GM12878 (cell line): Measurements from ENCODE around the gene MSLN. TPM values are rescaled to one million over a fixed set of nuclear protein-coding genes. Genes with fewer than 3 reads are reported as not detected.
A peak's percentile ranks its signal among the peaks of the same experiment; 100 is the strongest.

Experiments
- ATAC-seq: fragments of 200-7000 bp; cut with Tn5 transposase; 3 replicates; pipeline ENCODE4 v1.9.1; 2020; ENCODE audit warnings: mild to moderate bottlenecking, moderate library complexity
- BruUV-seq: library from RNA; stranded (reverse); fragments of 400-500 nt; replicated peaks from 2 replicates; lab custom pipeline; 2021; lab: Mats Ljungman, UMichigan
- CTCF ChIA-PET: fragments of 300-600 bp; sonication (Branson Sonifier 250); formaldehyde crosslinking; extraction: SDS; loops from one replicate; lab custom pipeline; 2021; ENCODE audit warnings: inconsistent platforms; lab: Yijun Ruan, JAX
- POLR2A ChIA-PET: fragments of 350-600 bp; formaldehyde crosslinking; extraction: SDS; loops from one replicate; lab custom pipeline; 2021; ENCODE audit warnings: inconsistent platforms; lab: Charles Lee
- RAD21 ChIA-PET: fragments of 300-600 bp; sonication (Branson Sonifier 250); formaldehyde crosslinking; loops from one replicate; lab custom pipeline; 2023; ENCODE audit warnings: antibody characterized with exemption; ENCODE audit not compliant: unreplicated experiment; lab: Charles Lee
- SMC1A ChIA-PET: fragments of 300-600 bp; sonication (Branson Sonifier 250); formaldehyde crosslinking; loops from one replicate; lab custom pipeline; 2023; ENCODE audit not compliant: unreplicated experiment, uncharacterized antibody; lab: Charles Lee
- DNase-seq: peaks from one replicate; pipeline ENCODE4 v3.0.0-alpha.2; 2011; ENCODE audit warnings: low read depth, low spot score
- FAIRE-seq: peaks from 3 replicates; lab custom pipeline; 2011; peaks lifted over from hg19 to GRCh38; lab: Jason Lieb, UNC
- H2AFZ ChIP-seq: 2 replicates; pipeline ENCODE4 v1.6.0; 2011; ENCODE audit warnings: low read depth, low read length, control low read depth; ENCODE audit not compliant: control insufficient read depth
- H3K27ac ChIP-seq: 2 replicates; pipeline ENCODE4 v1.5.1; 2011; ENCODE audit warnings: control low read depth; ENCODE audit not compliant: control insufficient read depth, insufficient read depth
- H3K27me3 ChIP-seq, 2 experiments: replicated peaks in 1 of 2; 2 replicates each; pipeline versions ENCODE4 v1.6.0 to v1.6.1; 2011; ENCODE audit warnings: low read length in 1 of 2; ENCODE audit not compliant: control insufficient read depth in 2 of 2, insufficient read depth in 2 of 2
- H3K36me3 ChIP-seq, 2 experiments: 2 replicates each; pipeline ENCODE4 v1.5.1; 2011; ENCODE audit warnings: low read length in 1 of 2; ENCODE audit not compliant: control insufficient read depth in 2 of 2, insufficient read depth in 2 of 2
- H3K4me1 ChIP-seq: 2 replicates; pipeline ENCODE4 v1.6.1; 2011; ENCODE audit warnings: mild to moderate bottlenecking, low read length, moderate library complexity, mixed read lengths; ENCODE audit not compliant: control insufficient read depth, insufficient read depth
- H3K4me2 ChIP-seq: 2 replicates; pipeline ENCODE4 v1.6.0; 2011; ENCODE audit warnings: control low read depth; ENCODE audit not compliant: control insufficient read depth, insufficient read depth
- H3K4me3 ChIP-seq: fragments of 200-600 bp; sonication (generic); 2 replicates; pipeline ENCODE4 v1.5.1; 2016
- H3K79me2 ChIP-seq: 2 replicates; pipeline ENCODE4 v1.6.0; 2011; ENCODE audit warnings: low read length; ENCODE audit not compliant: control insufficient read depth, insufficient read depth
- H3K9ac ChIP-seq: 2 replicates; pipeline ENCODE4 v1.8.0; 2011; ENCODE audit warnings: low read length, control low read depth, mixed read lengths; ENCODE audit not compliant: control insufficient read depth, insufficient read depth
- H3K9me3 ChIP-seq: replicated peaks from 3 replicates; pipeline ENCODE4 v1.5.1; 2011; ENCODE audit warnings: mild to moderate bottlenecking, low read length; ENCODE audit not compliant: control insufficient read depth, insufficient read depth
- H4K20me1 ChIP-seq: 2 replicates; pipeline ENCODE4 v1.6.0; 2011; ENCODE audit not compliant: control insufficient read depth, insufficient read depth
- BCL11A ChIP-seq: IDR thresholded peaks from 2 replicates; pipeline ENCODE4 v1.6.1; 2011; ENCODE audit warnings: low read depth, low read length
- BRCA1 ChIP-seq: IDR thresholded peaks from 2 replicates; pipeline ENCODE4 v1.6.1; 2011; ENCODE audit warnings: low read depth, low read length, improper control_type of control experiment
- CBFB ChIP-seq: IDR thresholded peaks from 2 replicates; pipeline ENCODE4 v1.6.1; 2016; ENCODE audit warnings: antibody characterized with exemption, low read depth
- CEBPZ ChIP-seq: fragments of 150-350 bp; IDR thresholded peaks from 2 replicates; pipeline ENCODE4 v1.6.1; 2016; ENCODE audit warnings: low read depth, low read length
- CREB1 ChIP-seq: IDR thresholded peaks from 2 replicates; pipeline ENCODE4 v1.6.1; 2012; ENCODE audit warnings: low read depth, mild to moderate bottlenecking, inconsistent platforms
- ESRRA ChIP-seq: IDR thresholded peaks from 2 replicates; pipeline ENCODE4 v1.6.1; 2012; ENCODE audit warnings: mild to moderate bottlenecking, low read length, improper control_type of control experiment
- ETV6 ChIP-seq, 2 experiments: fragments of 450-650 bp in 1 of 2; IDR thresholded peaks in 1 of 2; conservative IDR thresholded peaks in 1 of 2; 2 replicates each; pipeline ENCODE4 v1.6.1; 2014; ENCODE audit warnings: antibody characterized with exemption in 1 of 2, borderline replicate concordance in 1 of 2, low read depth in 1 of 2, mild to moderate bottlenecking in 1 of 2, moderate library complexity in 1 of 2
- FOXK2 ChIP-seq: fragments of 450-650 bp; IDR thresholded peaks from 2 replicates; pipeline ENCODE4 v1.6.1; 2017; ENCODE audit warnings: mild to moderate bottlenecking, moderate library complexity
- JUND ChIP-seq: IDR thresholded peaks from 2 replicates; pipeline ENCODE4 v1.6.1; 2012; ENCODE audit warnings: low read depth, mild to moderate bottlenecking, low read length, improper control_type of control experiment, moderate library complexity
- MTA2 ChIP-seq: fragments of 450-650 bp; IDR thresholded peaks from 2 replicates; pipeline ENCODE4 v1.6.1; 2016; ENCODE audit warnings: low read depth, mild to moderate bottlenecking, moderate library complexity
- POLR2AphosphoS5 ChIP-seq: IDR thresholded peaks from 2 replicates; pipeline ENCODE4 v1.6.1; 2011; ENCODE audit warnings: mild to moderate bottlenecking, low read length, inconsistent platforms
- TCF3 ChIP-seq: IDR thresholded peaks from 2 replicates; pipeline ENCODE4 v1.6.1; 2012; ENCODE audit warnings: low read depth, mild to moderate bottlenecking, low read length, borderline replicate concordance; ENCODE audit not compliant: insufficient read depth
- USF2 ChIP-seq: IDR thresholded peaks from 2 replicates; pipeline ENCODE4 v1.6.1; 2011; ENCODE audit warnings: low read depth, low read length, improper control_type of control experiment, borderline replicate concordance
- ZBED1 ChIP-seq: IDR thresholded peaks from 2 replicates; pipeline ENCODE4 v1.6.1; 2016; ENCODE audit warnings: borderline replicate concordance
- ZNF384 ChIP-seq: IDR thresholded peaks from 2 replicates; pipeline ENCODE4 v1.6.1; 2012; ENCODE audit warnings: low read depth, mild to moderate bottlenecking, low read length, improper control_type of control experiment, borderline replicate concordance
- WGBS: methylation state at CpG from one replicate; pipeline ENCODE4 v1.1.6; 2016; ENCODE audit warnings: low lambda C conversion rate; ENCODE audit not compliant: insufficient replicate concordance, insufficient coverage; ENCODE audit errors: missing lambda C conversion rate; 5-methylcytosine and 5-hydroxymethylcytosine counted together
- in situ Hi-C: fragments of 300-500 bp; cut with MboI; formaldehyde crosslinking; loops from 9 replicates; pipeline ENCODE4 v1.14.3; 2018; ENCODE audit warnings: mixed read lengths
- intact Hi-C: fragments of 100-400 bp; cut with micrococcal nuclease; formaldehyde crosslinking; loops from one replicate; pipeline ENCODE4 v1.14.2; 2022; ENCODE audit not compliant: unreplicated experiment
- polyA plus RNA-seq, 11 experiments: library from polyadenylated mRNA; depleted of rRNA in 4 of 11; unstranded in 6 of 11; stranded (reverse) in 5 of 11; fragments of >200 nt; fragmentation: Nextera tagmentation in 4 of 11; fragmentation: Illumina TruSeq in 1 of 11; extraction: Ambion mirVana in 4 of 11; extraction: Trizol in 1 of 11; gene quantifications; 1 replicate in 1 of 11; 2 replicates in 10 of 11; pipeline versions ENCODE4 v1.2.1 to v1.2.3, GENCODE V29; 2011 to 2016; ENCODE audit warnings: inconsistent platforms in 2 of 11, missing spikeins in 2 of 11, low read depth in 1 of 11
- total RNA-seq, 4 experiments: library from RNA; depleted of rRNA in 3 of 4; stranded (reverse); fragments of >200 nt in 3 of 4; fragmentation: Illumina TruSeq in 1 of 4; extraction: Trizol in 1 of 4; gene quantifications; 2 replicates each; pipeline versions ENCODE4 v1.2.1 to v1.2.3, GENCODE V29; 2013 to 2021
- TF ChIP-seq, protein P1 (sequence below): IDR thresholded peaks from 2 replicates; pipeline ENCODE4 v1.6.1; 2011; ENCODE audit warnings: low read depth, mild to moderate bottlenecking, low read length, moderate library complexity, borderline replicate concordance; ENCODE audit errors: extremely low read depth

MSLN gene
- total and polyA plus RNA-seq, 10 of the 15 experiments (the other 5 are each of a cell fraction or from before 2014, with no cell fraction given) = 0.08 TPM; not detected in 9

GRCh38 chr16:739560-740458, 20.7 kb upstream of the MSLN start:
- H3K27me3 ChIP-seq = no peaks in the 10 kb centered on the region
- H2AFZ ChIP-seq = peak overlapping the region; percentile 42; the same call in 1 of the 2 replicates
- BruUV-seq = TSS peak; percentile 75
- peak; percentile 6 for ATAC-seq
- peaks cover 16% of the 10 kb centered on the region for H3K79me2 ChIP-seq
- H3K9ac ChIP-seq = peak overlapping the region; percentile 93
- H4K20me1 ChIP-seq = no peaks in the 10 kb centered on the region
- peaks cover 39% of the 10 kb centered on the region for H3K4me1 ChIP-seq
- H3K4me2 ChIP-seq = peak overlapping the region; percentile 90
- peak overlapping the region; percentile 90 for H3K4me3 ChIP-seq
- H3K36me3 ChIP-seq = peaks cover 2 to 6% of the 10 kb centered on the region in 2 experiments; a peak in 3 of 4 replicates
- peak overlapping the region; percentile 76 for H3K27ac ChIP-seq
- SMC1A ChIA-PET = no interaction called here
- POLR2A ChIA-PET = interaction anchor here (3.4 to 7.3 kb wide), 2 partner anchors 13 to 19 kb away, joined by 16 to 60 read pairs; partner anchors contain the start of genes ANTKMT, CCDC78 and HAGHL
- in situ Hi-C loops (loop anchor here (5.0 kb wide), 1 partner anchor 47 kb away; the partner anchor contains the start of genes CHTF18 and RPUSD1), intact Hi-C loops (loop anchor here (2.0 to 5.0 kb wide), 2 partner anchors 19 to 47 kb away; partner anchors contain the start of genes ANTKMT, CHTF18 and RPUSD1)
- CTCF ChIA-PET = interaction anchor here (0.8 to 2.2 kb wide), 7 partner anchors 15 to 45 kb away, joined by 3 to 10 read pairs (median 5); partner anchors contain the start of genes ANTKMT and METRN
- RAD21 ChIA-PET = interaction anchor here (0.6 kb wide), 1 partner anchor 28 kb away, joined by 3 read pairs; no protein-coding TSS in a partner anchor
- 47% methylated on average over 35 of the region's 38 CpGs for WGBS
- FAIRE-seq = no peak
- H3K9me3 ChIP-seq = no peaks in the 10 kb centered on the region
- no peak for DNase-seq
- no peak for TF ChIP-seq ZNF384
- TF ChIP-seq CBFB = no peak
- TF ChIP-seq MTA2 = no peak
- TF ChIP-seq, protein P1, sequence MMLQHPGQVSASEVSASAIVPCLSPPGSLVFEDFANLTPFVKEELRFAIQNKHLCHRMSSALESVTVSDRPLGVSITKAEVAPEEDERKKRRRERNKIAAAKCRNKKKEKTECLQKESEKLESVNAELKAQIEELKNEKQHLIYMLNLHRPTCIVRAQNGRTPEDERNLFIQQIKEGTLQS = no peak
- no peak for TF ChIP-seq USF2
- TF ChIP-seq ETV6 (conservative IDR thresholded peaks at IDR 0.05 in 1 of 2, IDR thresholded peaks at IDR 0.05 in 1 of 2; ENCODE audit: borderline replicate concordance in 1 of 2, low read depth in 1 of 2) = no peak
- no peak for TF ChIP-seq CREB1
- TF ChIP-seq ZBED1 = no peak
- TF ChIP-seq CEBPZ = no peak
- TF ChIP-seq ESRRA = no peak
- no peak for TF ChIP-seq TCF3
- TF ChIP-seq BCL11A = no peak
- no peak for TF ChIP-seq BRCA1
- no peak for TF ChIP-seq FOXK2
- TF ChIP-seq POLR2AphosphoS5 = no peak
- TF ChIP-seq JUND = no peak
